Head of caudate nucleus (tissue), 42 donors: ENCODE results near the gene C1orf52.

Source experiments
- DNase-seq, 42 donors: peaks; one replicate each; pipeline versions ENCODE4 v3.0.0 to v3.0.0-alpha.2; 2020 to 2021; ENCODE audit warnings: mixed read lengths in 7 of 42
- intact Hi-C: fragments of 100-400 bp; cut with DNase I; formaldehyde crosslinking; loops from one replicate; pipeline ENCODE4 v1.15.0; 2022

The C1orf52 gene

GRCh38 chr1:85202864-85203255 lies 56.6 kb downstream of the C1orf52 start:
- DNase-seq: no peak
- intact Hi-C loops: no loop called here

GRCh38 chr1:85202092-85202863 lies 57.2 kb downstream of the C1orf52 start:
- no peak for DNase-seq
- intact Hi-C loops: no loop called here

GRCh38 chr1:85201340-85202091 lies 57.9 kb downstream of the C1orf52 start:
- peak in 40 of 42 donors; percentile 17 to 71 (median 48) for DNase-seq
- intact Hi-C loops: no loop called here

- intact Hi-C loops: no loop called here
- DNase-seq: peak in 39 of 42 donors; percentile 12 to 66 (median 34)
Measured at GRCh38 chr1:85200463-85201339, 58.8 kb downstream of the C1orf52 start, which contains the start of gene SYDE2. Gene SYDE2, minus strand, starts transcription at chr1:85201016. Its CDS starts 20 bp downstream, at chr1:85200996.
